SK-N-SH (cell line): ENCODE data around the gene MAP2K5.

Experiments
- CTCF ChIP-seq: fragments of 200-600 bp; sonication (generic); IDR thresholded peaks from 2 replicates; pipeline ENCODE4 v1.6.1; 2017; ENCODE audit warnings: antibody characterized with exemption, mild to moderate bottlenecking, moderate library complexity
- IRF3 ChIP-seq: fragments of 150-350 bp; IDR thresholded peaks from 2 replicates; pipeline ENCODE4 v1.6.1; 2016; ENCODE audit warnings: mild to moderate bottlenecking, low read depth, low read length
- NRF1 ChIP-seq: IDR thresholded peaks from 2 replicates; pipeline ENCODE4 v1.6.1; 2012; ENCODE audit warnings: low read depth, mild to moderate bottlenecking, low read length
- ZBTB33 ChIP-seq: IDR thresholded peaks from 2 replicates; pipeline ENCODE4 v1.4.0; 2012; ENCODE audit warnings: low read depth, borderline replicate concordance

GRCh38 chr15:67807836-67808235 is 265.3 kb downstream of the MAP2K5 start:
- TF ChIP-seq CTCF: no peak
- no peak for TF ChIP-seq IRF3
- no peak for TF ChIP-seq ZBTB33
- TF ChIP-seq NRF1: no peak
